Stromal cell of bone marrow (primary cell): ENCODE measurements around the gene WDR46.
A peak's percentile ranks its signal among the peaks of the same experiment; 100 is the strongest.

Experiments
- DNase-seq: peaks from one replicate; pipeline ENCODE4 v3.0.0-alpha.2; 2012; ENCODE audit warnings: low read depth

WDR46 gene

DNA sequence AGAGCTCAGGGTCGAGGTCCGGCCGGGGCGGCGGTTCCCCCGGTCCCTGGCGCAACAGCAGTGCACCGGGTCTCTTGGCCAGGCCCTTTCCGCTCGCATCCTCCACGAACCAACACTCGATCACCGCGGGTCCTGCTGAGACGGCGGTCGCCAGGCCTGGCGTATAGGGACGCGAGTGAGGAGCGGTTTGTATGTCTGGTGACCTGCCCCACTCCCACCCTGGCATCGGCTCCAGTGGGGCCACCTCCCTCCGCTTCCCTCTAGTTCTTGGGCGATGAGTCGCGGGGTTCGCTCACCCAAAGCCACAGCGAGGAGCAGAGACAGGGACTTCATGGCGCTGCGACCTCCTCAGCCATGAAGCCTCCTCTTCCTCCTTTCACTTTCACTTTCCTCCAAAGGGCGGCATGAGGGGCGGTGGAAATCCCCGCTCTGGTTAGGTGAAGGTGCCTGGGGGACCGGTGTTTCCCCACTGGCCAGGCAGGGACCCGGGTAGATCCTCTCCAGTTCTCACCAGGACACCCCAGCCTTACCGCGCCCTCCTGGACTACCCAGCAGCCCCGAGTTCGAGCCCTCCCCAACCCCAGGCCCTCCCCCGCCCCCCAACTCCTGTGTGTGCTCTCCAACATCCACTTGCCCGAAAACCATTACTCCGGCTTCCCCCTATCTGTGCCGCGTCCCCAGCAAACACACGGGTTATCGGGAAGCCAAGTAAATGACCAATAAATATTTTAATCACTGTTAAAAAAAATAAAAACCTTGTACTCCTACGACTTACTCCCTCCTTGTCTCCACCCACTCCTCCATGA, 24.9 kb upstream of the WDR46 start, which contains the start of gene TAPBP:
TAPBP (minus strand) TSS at position 370 of the 806 bp plus-strand sequence; CDS start at position 333, 37 bp downstream.
- no peak for DNase-seq

DNA sequence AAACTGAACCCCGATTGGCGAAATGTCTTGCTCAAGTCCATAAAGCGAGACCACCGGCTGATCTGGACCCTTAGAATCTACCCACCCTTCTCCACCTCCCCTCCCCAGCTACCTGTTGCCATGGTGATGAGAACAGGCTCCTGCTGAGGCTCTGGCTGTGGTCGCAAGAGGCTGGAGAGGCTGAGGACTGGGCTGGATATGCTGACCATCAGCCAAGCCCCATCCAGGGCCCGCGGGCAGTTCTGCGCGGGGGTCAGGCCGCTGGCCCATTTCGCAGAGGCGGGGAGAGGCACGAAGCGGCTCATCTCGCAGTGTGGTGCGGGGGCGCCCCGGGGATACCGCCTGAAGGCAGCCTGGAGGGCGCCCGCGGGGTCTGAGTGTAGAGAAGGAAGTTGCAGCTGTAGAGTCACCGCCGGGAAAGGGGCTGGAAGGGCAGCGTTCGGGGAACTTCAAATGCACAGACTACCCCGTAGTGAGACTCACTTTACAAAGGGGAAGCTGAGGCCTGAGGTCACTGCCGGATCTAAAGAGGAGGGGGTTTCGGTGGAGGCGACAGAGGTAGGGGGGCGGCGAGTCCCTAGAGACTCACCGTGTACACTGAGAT, 24.2 kb upstream of the WDR46 start:
- no peak for DNase-seq

DNA sequence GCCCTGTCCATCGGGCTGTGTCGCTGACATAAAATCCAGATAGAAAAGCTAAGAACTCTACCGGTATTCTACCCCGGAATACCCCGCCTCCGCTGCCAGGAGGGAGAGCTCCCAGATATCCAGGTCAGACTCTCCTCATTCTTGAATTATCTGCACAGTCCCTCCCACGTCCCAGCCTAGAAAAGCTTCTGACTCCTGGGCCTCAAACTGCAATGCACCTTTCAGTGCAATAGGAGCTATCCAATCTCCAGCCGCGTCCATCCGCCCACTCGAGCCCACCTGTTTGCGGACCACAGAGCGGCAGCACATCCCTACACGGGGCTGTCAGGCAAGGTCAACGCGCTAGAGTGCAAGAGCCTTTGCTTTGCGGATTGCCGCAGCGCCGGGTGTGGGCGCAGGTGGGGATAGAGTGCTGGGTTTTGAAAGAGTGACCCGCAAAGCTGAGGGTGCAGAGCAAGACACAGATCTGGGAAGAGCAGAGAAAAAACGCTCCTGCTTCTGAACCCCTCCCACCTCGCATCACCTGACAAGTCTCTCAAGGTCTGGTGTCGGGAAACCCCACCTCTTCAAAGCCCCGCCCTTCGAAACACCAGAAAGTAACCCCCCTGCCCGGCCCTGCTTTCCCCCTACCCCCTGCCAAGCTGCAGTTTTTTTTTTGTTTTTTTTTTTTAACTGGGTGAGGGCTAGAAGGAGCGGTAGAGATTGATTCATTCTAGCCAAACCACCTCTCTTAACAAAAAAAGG, 23.5 kb upstream of the WDR46 start:
- peak; percentile 64 for DNase-seq

DNA sequence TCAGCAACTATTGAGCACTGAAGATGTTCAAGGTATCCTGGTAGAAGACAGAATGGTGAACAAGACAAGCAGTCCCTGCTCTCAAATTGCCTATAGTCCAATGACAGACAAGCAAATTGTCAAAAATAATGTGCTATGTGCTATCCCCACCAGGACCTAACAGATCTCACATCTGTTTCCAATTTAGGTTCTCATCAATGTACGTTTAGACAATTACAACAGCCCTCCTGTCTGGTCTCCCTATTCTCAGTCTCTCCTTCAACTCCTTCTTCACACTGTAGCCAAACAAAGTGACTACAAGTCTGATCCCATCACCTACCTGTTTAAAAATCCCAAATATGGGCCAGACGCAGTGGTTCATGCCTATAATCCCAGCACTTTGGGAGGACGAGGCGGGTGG, 17.3 kb upstream of the WDR46 start:
- DNase-seq = no peak

DNA sequence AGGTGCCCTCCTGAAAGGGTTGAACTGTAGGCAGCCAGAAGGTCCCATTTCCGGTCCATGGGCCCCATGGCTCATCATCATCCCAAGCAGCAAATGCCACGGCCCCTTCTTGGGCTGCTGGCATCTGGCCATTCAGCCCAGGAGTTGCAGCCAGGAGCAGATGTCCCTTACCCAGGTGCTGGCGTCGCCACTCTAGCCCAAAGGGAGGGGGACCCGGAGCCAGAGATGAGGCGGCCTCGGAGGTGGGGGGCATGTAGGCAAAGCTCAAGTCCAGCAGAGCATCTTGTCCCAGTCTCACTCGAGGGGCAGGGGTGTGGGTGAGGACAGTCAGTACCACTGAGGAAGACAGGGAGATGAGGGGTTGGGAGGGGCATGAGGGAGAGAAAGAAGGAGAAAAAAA, 16.0 kb upstream of the WDR46 start:
- no peak for DNase-seq

DNA sequence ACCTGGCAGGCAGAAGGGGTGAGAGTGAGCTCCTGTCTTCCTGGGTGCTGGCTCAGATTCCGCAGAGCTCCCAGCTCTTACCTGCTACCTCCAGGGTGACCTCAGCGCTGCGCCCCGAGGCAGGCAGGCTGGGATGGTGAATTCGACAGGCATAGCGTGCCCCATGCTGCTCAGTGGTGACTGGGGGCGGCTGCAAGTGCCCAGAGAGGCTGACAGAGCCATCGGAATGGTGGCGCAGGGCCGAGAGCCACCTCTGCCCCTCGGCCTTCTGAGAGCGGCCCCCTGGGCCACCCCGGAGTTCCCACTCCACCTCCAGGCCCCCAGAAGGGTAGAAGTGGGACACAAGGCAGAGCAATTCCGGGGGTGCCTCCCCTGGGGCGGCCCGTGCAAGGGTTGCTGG, 15.2 kb upstream of the WDR46 start:
- no peak for DNase-seq

DNA sequence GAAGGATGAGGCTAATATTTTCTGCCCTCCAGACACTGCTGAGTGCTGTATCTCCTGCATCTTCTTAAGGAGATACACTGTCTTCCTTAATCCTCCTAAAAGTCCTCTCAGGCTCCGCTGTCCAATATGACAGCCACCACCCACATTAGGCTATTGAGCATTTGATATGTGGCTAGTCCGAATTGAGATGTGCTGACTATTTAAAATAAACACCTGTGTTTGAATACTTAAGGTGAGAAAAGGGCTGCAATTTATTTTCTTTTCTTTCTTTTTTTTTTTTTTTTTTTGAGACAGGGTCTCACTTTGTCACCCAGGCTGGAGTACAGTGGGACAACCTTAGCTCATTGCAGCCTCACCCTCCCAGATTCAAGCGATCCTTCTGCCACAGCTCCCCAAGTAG, 12.8 kb upstream of the WDR46 start:
- DNase-seq = no peak

DNA sequence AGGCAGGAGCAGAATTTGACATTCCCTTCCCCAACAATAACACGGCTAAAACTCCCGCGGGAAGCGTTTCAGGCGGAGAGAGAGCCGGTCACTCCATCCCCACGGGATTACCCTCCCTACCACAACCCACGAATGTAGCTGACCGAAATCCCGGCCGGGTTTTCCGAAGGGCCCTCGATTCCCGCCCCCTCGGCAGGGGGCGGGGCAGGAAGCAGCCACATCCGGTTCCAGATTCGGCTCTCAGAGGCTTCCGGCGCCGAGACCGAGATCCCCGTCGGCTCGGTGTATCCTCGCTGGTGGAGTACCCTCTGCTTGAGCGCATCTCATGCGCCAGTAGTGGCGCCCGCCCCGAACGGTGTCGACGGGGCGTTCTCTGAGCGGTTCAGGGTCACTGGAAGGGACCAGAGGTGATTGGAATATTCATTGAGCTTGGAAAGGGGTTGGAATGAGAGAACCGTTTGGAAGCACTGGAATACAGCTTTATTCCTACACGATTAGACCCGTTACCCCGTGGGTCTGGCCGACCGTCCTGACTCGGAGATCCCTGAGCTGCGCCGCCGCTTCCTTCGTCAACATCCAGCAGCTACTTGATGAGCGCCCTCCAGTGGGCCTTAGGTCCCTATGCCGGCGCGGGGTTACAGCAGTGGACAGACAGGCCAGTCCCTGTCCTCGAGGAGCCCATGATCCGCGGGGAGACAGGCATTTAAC, 10.4 kb upstream of the WDR46 start:
- DNase-seq = peak; percentile 88

DNA sequence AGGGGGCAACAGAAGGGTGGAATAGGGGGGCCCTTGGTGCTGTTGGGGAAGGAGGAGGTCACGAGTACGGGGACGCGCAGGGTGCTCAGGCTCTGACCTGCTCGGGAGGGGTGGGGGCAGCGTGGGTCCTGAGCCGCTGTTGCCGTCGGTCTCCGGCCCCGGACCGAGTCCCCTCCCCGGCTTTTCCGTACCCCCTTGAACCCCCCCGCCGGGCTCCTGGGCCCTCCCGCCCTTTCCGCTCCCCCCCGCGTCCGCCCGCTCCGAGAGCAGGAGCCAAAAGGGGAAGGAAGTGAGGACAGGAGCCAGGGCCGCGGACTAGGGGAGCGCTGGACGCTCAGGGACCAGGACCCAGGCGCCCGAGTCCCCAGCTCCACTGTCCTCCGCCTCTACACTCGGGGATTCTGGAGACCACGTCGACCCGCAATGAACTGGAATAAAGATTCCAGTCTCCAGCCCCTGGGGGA, 9.8 kb upstream of the WDR46 start, which contains the start of gene RGL2:
RGL2 (minus strand) TSS at position 170 of the 464 bp plus-strand sequence. CDS start 332 bp downstream, outside the sequence.
- DNase-seq = peak; percentile 60

DNA sequence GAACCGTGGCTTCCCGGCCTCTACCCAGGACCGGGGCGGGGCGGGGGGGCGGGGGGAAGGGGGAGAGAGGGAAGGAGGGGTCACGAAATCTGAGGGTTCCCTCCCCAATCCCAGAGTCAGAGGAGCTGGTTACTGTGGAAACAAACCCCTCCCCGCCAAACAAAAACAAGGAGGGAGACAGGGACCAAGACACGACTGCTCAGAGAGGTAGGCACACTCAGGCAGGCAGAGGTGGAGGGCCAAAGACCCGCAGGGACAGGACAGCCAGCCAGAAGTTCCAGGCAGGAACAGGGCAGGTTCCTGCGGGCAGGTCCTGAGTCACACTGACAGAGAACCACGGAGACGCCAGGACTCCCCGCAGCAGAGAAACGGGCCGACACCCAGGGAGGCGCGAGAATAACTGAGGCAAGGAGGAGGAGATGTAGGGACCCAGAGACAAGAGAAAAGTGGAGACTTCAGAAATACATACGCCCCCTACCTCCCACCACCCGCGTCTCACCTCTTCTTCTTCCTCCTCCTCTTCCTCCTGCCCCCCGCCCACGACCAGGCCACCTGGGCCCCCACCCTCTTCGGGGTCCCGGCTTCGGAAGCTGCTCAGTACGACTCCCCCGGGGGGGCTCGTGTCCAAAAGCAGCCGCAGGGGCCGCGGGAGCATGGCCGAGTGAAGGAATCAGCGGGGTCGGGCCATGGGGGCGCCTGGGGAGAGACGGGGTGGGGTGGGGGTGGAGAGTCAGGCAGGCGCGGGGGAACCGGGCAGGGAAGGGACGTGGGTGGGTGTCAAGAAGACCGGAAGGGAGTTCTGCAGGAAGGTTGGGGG, 9.1 kb upstream of the WDR46 start:
- DNase-seq = peak; percentile 91

DNA sequence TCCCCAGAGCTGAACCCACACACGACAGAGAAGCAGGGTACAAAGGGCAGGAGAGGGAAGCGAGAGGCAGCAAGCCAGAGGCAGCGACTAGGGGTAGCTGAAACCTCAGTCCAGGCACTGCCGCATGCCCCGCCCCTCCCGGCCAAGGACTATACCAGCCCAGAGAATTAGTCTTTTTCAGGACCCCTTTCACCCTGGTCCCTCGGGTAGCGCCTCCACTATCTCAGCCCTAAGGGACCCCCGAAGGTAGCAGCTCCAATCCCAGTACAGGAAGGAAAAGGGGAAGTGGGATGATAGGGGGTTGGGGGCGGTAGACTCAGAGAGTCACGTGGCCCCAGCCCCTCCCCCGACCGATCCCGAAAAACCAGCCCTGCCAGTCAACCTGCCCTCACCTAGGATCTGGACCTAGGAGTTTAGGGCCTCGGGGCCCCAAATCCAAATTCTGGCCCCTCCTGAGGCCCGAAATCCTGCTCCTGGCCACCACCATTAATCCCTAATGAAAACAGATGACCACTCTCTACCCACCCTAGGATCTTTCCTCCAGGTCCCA, 8.4 kb upstream of the WDR46 start:
- DNase-seq = no peak

DNA sequence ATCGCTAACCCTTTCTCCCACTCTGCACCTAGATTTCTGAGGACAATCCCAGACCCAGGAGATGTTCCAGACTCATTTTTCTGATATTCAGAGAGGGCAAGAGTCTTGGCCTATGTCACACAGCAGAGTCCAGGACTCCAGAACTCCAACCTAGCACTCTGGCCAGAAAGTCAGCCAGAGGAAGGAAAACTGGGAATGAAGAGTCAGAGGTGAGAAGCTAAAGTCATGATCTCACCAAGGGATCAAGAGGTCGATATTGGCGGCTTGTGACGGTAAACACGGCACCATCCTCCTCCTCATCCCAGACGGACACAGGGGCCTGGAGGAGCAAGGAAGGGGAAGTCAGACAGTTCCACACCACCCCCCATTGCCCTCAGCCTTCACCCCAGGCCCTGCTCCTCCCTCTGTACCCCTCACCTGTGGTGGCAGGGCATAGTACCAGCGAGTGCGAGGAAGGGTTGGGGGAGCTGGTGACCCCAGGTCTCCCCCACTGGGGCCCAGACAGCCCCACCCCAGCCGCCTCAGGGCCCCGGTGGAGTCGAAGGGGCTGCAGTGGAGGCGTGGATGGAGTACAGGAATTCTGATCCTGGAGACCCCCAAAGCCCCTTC, 7.9 kb upstream of the WDR46 start:
- no peak for DNase-seq

DNA sequence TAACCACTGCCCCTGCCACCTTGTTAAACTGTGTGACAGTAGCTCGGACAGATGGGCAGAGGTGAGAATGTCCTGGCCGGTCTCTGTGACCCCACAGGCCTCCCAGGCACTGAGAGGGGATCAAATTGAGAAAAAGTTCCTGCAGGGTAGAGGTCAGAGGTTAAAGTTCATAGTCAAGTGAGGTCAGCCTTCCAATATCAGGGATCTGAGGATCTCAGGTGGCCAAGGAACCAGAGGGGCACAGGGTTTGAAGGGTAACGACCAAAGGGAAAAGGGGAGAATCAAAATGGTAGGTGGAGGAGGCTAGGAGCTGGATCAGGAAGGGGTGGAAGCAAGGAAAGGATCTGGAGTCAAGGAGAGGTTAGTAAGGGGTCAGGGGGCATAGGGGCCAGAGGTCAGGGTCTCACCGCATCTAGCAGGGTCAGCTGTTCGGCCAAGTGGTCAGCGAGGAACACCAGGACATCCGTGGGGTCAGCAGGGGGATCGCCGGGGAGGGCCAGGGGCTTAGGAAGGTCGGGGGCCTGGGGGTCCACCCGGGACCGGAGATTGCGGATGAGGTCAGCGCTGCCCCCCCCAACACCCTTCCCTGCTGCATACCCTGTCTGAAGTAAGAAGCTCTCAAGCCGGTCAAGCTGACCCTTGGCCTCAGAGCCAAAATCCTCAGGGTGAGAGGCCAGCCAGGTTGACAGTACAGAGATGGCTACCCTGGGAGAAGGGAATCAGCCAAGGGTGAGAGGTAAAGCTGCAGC, 6.8 kb upstream of the WDR46 start:
- DNase-seq = no peak

DNA sequence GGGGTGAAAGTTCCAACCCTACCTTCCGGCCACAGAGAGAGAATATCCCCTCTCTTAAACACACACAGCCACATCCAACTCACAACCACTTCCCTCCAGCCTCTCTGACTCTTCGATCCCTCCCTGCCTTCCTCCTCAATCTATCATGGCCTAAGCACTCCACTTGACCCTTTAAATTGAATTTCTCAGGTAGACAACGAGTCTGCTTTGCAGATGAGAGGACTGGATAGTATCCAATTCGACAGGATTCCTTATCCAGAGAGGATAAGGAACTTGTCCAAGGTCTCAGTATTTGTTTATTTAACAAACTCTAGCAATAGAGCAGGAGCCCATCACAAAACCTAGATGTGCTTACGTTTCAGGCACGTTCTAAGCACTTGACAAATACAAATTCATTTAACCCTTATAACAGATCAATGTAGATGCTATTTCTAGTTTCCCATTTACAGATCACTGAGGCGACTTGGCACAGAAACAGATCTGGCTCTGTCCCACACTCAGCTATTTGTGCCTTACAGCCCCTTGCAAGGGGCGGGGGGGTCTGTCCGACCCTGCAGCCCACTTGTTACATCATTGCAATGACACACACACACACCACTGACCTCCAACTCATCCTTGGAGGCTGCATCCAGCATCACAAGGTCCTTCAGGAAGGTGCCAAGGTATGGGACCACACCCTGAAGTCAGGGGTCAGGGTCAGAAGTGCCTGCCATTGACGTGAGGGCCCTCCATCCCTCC, 5.2 kb upstream of the WDR46 start:
- DNase-seq = no peak

DNA sequence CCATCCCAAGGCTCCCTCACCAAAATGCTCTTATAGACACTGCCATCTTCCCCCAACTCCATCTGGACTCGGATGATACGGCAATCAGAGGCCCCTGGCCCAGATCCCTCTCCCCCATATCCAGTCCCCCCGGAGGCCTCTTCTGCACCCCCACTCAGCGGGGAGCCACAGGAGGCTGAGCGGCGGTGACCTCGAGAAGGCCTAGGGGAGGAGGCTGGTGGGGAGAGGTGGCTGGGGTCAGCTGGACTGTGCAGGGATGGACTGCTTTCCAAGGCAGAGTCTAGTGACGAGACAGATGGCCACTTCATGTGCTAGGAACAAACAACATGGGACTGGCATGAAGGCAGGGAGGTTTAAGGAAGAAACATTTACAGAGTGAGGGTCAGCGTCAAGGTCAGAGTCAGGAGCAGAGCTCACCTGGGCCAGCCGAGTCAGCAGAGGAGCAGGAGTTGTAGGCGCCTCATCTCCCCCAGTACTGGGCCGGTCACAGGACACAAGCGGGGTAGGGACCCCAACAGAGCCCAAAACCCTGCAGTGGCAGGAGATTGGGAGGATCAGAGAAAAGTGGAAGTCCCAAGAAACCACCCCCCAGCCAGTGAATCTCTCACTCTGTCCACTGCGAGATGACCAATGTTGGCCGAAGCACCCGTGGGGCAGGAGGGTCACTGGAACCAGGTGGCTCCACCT, 4.1 kb upstream of the WDR46 start:
- DNase-seq = no peak

DNA sequence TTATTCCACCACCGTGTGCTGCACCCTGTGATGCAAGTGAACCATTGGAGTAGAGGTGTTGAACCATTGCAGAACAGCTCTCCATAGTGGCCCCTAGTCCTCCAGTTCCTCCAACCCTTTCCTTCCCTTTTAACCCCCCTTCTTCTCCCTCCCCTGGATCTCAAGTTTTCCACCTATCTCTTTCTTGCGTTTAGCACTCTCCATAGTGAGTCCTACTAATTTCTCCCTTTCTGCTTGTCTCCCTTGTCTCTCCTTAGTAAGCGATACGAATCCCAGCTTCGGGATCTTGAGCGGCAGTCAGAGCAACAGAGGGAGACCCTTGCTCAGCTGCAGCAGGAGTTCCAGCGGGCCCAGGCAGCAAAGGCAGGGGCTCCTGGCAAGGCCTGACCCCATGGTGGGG, 1.4 kb upstream of the WDR46 start:
- no peak for DNase-seq

DNA sequence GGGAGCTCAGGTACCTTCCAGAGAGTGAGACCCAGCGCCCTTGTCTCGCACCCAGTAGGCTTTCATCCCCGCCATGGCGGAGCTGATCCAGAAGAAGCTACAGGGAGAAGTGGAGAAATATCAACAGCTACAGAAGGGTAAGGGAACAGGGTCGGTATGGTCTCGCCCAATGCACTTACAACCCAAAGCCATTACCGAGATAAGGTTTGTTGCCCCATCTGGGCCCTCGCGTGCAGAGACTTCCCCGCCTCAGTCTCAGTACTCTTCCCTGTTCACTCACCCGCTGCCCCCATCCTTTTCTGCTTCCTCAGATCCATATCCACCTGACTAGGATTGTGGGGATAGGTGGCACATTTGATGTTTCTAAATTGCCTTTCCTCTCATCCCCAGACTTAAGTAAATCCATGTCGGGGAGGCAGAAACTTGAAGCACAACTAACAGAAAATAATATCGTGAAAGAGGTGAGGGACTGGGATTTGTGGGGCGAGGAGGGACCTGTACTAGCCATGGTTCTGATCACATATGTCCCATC, 811 bp upstream of the WDR46 start:
- DNase-seq = no peak
